Uterus (tissue), 2 donors: ENCODE data around the gene OR10A5.

Source experiments
- CTCF ChIP-seq, 4 experiments: fragments of 200-600 bp in 2 of 4; fragments of 450-650 bp in 2 of 4; sonication (generic) in 2 of 4; IDR thresholded peaks; one replicate each; pipeline ENCODE4 v1.5.1; 2016 to 2019; ENCODE audit warnings: antibody characterized with exemption in 4 of 4, mild to moderate bottlenecking in 2 of 4, moderate library complexity in 1 of 4
- POLR2A ChIP-seq, 2 donors: fragments of 450-650 bp; IDR thresholded peaks; one replicate each; pipeline ENCODE4 v1.6.1; 2016; ENCODE audit warnings: antibody characterized with exemption in 2 of 2, mild to moderate bottlenecking in 1 of 2, moderate library complexity in 1 of 2

- no peak for TF ChIP-seq CTCF (IDR thresholded peaks at IDR 0.05)
- TF ChIP-seq POLR2A (IDR thresholded peaks at IDR 0.05): no peak
Measured at GRCh38 chr11:6844356-6844755, 1.1 kb upstream of the OR10A5 start.
